ENCODE measurements around the gene ACKR3. TPM values are rescaled to one million over a fixed set of nuclear protein-coding genes. Genes with fewer than 3 reads are reported as not detected.

Gene ACKR3
- total and polyA plus RNA-seq, 2 donors (not counting 1 experiment from before 2014, with no cell fraction given): 0.17 to 1.5 TPM

- H3K79me2 ChIP-seq (ENCODE audit: control insufficient read depth, insufficient read depth, low read length): no peaks in the 10 kb centered on the region
- no peaks in the 10 kb centered on the region for H4K20me1 ChIP-seq (ENCODE audit: control insufficient read depth, extremely low read depth, insufficient read depth, low read length)
- no peak overlapping the region for H3K4me3 ChIP-seq (replicated peaks in 1 of 4; ENCODE audit: control extremely low read depth in 1 of 4, insufficient read depth in 1 of 4, low read depth in 3 of 4, low read length in 4 of 4)
- no peak overlapping the region for H3K9ac ChIP-seq (ENCODE audit: insufficient read depth, low read length)
- no peaks in the 10 kb centered on the region for H3K4me1 ChIP-seq (ENCODE audit: control insufficient read depth, extremely low read depth, insufficient read depth, low read length)
- no peaks in the 10 kb centered on the region for H3K36me3 ChIP-seq (ENCODE audit: control insufficient read depth, insufficient read depth, low read length)
- H3K27me3 ChIP-seq (ENCODE audit: control insufficient read depth, insufficient read depth, low read length): no peaks in the 10 kb centered on the region
- no peaks in the 10 kb centered on the region for H3K9me3 ChIP-seq (ENCODE audit: control insufficient read depth, insufficient read depth, low read depth, low read length)
- TF ChIP-seq, protein P1, sequence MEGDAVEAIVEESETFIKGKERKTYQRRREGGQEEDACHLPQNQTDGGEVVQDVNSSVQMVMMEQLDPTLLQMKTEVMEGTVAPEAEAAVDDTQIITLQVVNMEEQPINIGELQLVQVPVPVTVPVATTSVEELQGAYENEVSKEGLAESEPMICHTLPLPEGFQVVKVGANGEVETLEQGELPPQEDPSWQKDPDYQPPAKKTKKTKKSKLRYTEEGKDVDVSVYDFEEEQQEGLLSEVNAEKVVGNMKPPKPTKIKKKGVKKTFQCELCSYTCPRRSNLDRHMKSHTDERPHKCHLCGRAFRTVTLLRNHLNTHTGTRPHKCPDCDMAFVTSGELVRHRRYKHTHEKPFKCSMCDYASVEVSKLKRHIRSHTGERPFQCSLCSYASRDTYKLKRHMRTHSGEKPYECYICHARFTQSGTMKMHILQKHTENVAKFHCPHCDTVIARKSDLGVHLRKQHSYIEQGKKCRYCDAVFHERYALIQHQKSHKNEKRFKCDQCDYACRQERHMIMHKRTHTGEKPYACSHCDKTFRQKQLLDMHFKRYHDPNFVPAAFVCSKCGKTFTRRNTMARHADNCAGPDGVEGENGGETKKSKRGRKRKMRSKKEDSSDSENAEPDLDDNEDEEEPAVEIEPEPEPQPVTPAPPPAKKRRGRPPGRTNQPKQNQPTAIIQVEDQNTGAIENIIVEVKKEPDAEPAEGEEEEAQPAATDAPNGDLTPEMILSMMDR (conservative IDR thresholded peaks at IDR 0.05 in 1 of 2, IDR thresholded peaks at IDR 0.05 in 1 of 2; ENCODE audit: low read depth in 1 of 2, low read length in 2 of 2): no peak
- TF ChIP-seq EZH2 (IDR thresholded peaks at IDR 0.05; ENCODE audit: low read length, missing control alignments): no peak
- no peak overlapping the region for H3K4me2 ChIP-seq (ENCODE audit: extremely low read depth, insufficient read depth, low read length)
- no peak for DNase-seq (ENCODE audit: low read depth in 2 of 2)
- H3K27ac ChIP-seq (ENCODE audit: insufficient read depth, low read length): no peak overlapping the region
- H2AFZ ChIP-seq (ENCODE audit: low read length): no peak overlapping the region
Measured at GRCh38 chr2:236557306-236558030, 12.2 kb upstream of the ACKR3 start.

DNA sequence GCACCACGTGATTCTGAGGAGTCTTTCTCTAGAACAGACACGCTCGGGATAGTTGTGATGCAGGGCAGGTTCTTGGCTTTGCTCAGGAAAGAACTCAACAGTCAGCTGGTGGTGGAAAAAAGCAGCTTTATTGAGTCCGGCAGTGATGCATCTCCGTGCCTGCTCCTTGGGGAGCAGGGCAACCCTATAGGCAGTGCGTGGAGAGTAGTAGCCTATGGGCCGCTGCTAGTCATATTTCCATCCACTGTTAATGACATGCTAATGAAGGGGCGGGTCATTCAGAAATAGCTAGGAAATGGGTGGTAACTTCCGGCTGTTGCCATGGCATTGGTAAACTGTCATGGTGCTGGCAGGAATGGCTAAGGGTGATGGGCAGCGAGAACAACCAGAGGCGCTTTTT lies 11.6 kb upstream of the ACKR3 start:
- DNase-seq (ENCODE audit: low read depth in 2 of 2): no peak
- no peak overlapping the region for H3K4me3 ChIP-seq (replicated peaks in 1 of 4; ENCODE audit: control extremely low read depth in 1 of 4, insufficient read depth in 1 of 4, low read depth in 3 of 4, low read length in 4 of 4)
- H3K79me2 ChIP-seq (ENCODE audit: control insufficient read depth, insufficient read depth, low read length): no peaks in the 10 kb centered on the region
- no peaks in the 10 kb centered on the region for H3K27me3 ChIP-seq (ENCODE audit: control insufficient read depth, insufficient read depth, low read length)
- no peak overlapping the region for H3K4me2 ChIP-seq (ENCODE audit: extremely low read depth, insufficient read depth, low read length)
- no peak overlapping the region for H3K27ac ChIP-seq (ENCODE audit: insufficient read depth, low read length)
- H4K20me1 ChIP-seq (ENCODE audit: control insufficient read depth, extremely low read depth, insufficient read depth, low read length): no peaks in the 10 kb centered on the region
- no peak overlapping the region for H2AFZ ChIP-seq (ENCODE audit: low read length)
- no peaks in the 10 kb centered on the region for H3K36me3 ChIP-seq (ENCODE audit: control insufficient read depth, insufficient read depth, low read length)
- no peaks in the 10 kb centered on the region for H3K4me1 ChIP-seq (ENCODE audit: control insufficient read depth, extremely low read depth, insufficient read depth, low read length)
- no peaks in the 10 kb centered on the region for H3K9me3 ChIP-seq (ENCODE audit: control insufficient read depth, insufficient read depth, low read depth, low read length)
- no peak overlapping the region for H3K9ac ChIP-seq (ENCODE audit: insufficient read depth, low read length)
- TF ChIP-seq, protein P1 (conservative IDR thresholded peaks at IDR 0.05 in 1 of 2, IDR thresholded peaks at IDR 0.05 in 1 of 2; ENCODE audit: low read depth in 1 of 2, low read length in 2 of 2): no peak
- TF ChIP-seq EZH2 (IDR thresholded peaks at IDR 0.05; ENCODE audit: low read length, missing control alignments): no peak

DNA sequence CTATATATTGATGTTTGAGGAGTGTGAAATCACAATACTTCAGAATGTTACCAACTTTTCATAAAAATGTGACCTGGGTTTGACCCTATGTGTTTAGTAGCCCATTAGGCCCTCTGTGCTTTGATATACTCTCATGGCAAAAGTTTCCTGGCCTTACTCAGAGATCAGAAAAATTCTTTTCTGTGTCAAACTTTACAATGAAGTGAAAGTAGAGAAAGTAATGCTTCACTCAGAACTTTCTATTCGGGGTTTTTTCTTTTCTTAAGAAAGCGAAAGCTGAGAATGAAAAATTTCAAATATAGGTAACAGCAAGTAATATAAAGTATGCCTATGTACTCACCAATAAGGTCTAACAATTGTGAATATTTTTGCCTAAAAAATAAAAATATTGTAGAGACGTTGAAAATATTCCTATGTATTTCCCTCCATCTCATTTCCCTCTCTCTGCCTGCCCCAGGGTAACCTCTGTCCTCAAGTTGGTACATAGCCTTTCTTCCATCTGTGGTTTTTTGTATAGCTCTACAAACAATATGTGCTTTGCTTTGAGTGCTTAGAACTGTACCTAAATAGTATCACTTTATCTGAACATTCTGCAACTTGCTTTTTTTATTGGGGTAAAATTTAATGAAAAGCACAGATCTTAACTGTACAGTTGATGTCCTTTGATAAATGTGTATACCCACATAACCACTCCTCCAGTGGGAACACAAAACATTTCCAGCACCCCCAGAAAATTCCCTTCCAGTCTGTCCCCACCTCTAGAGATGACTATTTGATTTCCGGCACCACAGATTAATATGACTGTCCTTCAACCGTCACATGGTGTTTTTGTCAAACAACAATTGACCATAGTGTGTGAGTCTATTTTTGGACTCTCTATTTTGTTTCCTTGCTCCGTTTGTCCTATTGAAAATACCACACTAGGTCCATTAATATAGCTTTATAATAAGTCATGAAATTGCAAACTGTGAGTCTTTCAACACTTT lies 10.3 kb upstream of the ACKR3 start:
- Histone ChIP-seq H3K27ac (ENCODE audit: insufficient read depth, low read length) (no peak overlapping the region), H4K20me1 (ENCODE audit: control insufficient read depth, extremely low read depth, insufficient read depth, low read length) (no peaks in the 10 kb centered on the region), H3K27me3 (ENCODE audit: control insufficient read depth, insufficient read depth, low read length) (no peaks in the 10 kb centered on the region), H3K36me3 (ENCODE audit: control insufficient read depth, insufficient read depth, low read length) (no peaks in the 10 kb centered on the region), H3K4me2 (ENCODE audit: extremely low read depth, insufficient read depth, low read length) (no peak overlapping the region), H3K79me2 (ENCODE audit: control insufficient read depth, insufficient read depth, low read length) (no peaks in the 10 kb centered on the region), H3K9ac (ENCODE audit: insufficient read depth, low read length) (no peak overlapping the region), H3K9me3 (ENCODE audit: control insufficient read depth, insufficient read depth, low read depth, low read length) (no peaks in the 10 kb centered on the region), H3K4me1 (ENCODE audit: control insufficient read depth, extremely low read depth, insufficient read depth, low read length) (no peaks in the 10 kb centered on the region), H3K4me3 (replicated peaks in 1 of 4; ENCODE audit: control extremely low read depth in 1 of 4, insufficient read depth in 1 of 4, low read depth in 3 of 4, low read length in 4 of 4) (no peak overlapping the region), H2AFZ (ENCODE audit: low read length) (no peak overlapping the region)
- TF ChIP-seq, protein P1 (conservative IDR thresholded peaks at IDR 0.05 in 1 of 2, IDR thresholded peaks at IDR 0.05 in 1 of 2; ENCODE audit: low read depth in 1 of 2, low read length in 2 of 2): no peak
- no peak for TF ChIP-seq EZH2 (IDR thresholded peaks at IDR 0.05; ENCODE audit: low read length, missing control alignments)
- DNase-seq (ENCODE audit: low read depth in 2 of 2): no peak
